HG03342 (cell line): Measurements from ENCODE around the gene TPR.

ENCODE experiments used
- ATAC-seq: cut with Tn5 transposase; IDR thresholded peaks from one replicate; pipeline ENCODE4 v1.9.1; 2021; ENCODE audit warnings: mild to moderate bottlenecking, moderate library complexity; ENCODE audit not compliant: unreplicated experiment

TPR gene

DNA sequence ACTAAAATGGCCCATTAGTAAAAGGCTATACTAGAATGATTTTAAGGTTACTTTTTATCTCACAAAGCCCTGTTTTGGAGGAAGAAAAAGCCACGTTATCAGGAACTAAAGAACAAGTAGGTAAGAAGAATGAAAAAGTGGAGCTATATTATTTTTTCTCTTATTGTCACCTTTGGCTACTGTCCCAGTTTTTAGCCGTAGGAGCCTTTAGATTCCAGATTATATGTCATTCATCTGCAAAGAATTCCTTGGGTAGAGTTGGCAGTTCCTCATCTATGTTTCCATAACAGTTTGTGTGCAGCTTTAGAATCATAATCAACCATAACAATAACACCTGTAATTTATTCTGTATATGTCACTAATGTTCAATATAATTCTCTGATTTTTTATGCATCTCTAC lies 83.8 kb downstream of the TPR start:
- ATAC-seq = no peak

DNA sequence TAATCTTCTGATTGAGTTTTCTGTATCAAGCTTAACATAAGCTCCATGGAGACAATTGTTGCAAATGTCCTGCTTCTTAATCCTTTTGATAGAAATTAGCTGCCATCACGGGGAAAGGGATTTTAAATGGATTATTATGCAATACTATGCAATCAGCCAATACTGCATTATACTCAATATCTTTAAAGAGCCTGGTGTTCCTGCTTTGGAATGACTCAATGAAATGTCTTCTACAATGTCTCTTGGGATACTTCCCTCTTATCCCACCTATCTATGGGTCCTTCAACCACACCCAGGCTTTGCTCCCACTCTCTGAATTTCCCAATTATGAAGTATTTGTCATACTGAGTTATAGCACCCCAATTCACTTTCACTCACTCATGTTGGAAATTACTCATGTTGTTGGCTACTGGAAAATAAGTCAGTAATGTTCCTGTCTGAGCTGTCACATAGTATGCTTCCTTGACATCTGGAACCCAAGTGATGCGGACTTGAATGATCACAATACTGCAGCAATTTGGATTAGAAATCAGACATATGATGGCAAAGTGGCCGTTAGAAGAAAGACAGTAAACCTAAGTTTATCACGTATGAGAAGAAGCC lies 85.0 kb downstream of the TPR start:
- no peak for ATAC-seq

GRCh38 chr1:186286615-186287315 lies 88.3 kb downstream of the TPR start:
- ATAC-seq = no peak

DNA sequence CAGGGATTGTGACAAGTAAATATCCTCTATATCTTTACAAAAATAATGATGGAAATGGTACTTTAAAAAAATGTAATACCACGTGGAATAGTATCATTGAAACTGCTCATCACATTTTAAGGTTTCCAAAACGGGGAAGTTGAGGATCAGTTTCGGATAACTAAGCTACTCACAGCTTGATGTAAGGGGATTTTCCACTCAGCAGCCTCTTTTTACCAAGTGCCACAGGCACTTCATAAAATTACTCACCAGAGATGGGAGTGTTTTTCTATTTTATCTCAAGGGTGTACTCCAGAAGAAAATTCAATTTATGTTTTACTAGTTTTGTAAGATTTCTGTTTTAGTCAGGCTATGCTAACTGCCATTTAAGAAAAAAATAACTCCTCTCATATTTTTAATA lies 91.7 kb downstream of the TPR start:
- peak; percentile 71 for ATAC-seq

- ATAC-seq = no peak
Measured at GRCh38 chr1:186282466-186282865, 92.6 kb downstream of the TPR start.

GRCh38 chr1:186275822-186276221 lies 99.2 kb downstream of the TPR start:
- ATAC-seq = no peak

DNA sequence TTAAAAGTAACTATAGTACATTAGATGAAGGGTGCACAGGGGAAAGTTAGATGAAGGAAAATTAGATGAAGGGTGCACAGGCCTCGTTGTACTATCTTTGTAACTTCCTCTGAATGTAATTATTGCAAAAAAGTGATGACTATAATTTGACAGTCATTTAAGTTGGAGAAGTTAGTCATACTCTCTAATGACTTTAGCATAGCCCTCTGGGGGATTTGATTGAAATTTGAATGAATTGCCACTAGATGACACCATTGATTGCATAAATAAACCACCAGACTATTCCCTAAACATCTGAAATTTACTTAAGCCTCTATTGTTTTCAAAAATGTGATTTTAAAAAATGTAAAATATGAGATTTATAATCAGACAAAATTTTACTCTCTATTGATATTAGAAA lies 102.6 kb downstream of the TPR start:
- ATAC-seq = no peak

- no peak for ATAC-seq
Measured at GRCh38 chr1:186271032-186271431, 104.0 kb downstream of the TPR start.
